Panc1 (cell line): ENCODE measurements around the gene CYB5B.
A peak's percentile ranks its signal among the peaks of the same experiment; 100 is the strongest.

ENCODE experiments used
- CTCF ChIP-seq: fragments of 450-650 bp; IDR thresholded peaks from 2 replicates; pipeline ENCODE4 v1.5.1; 2017; ENCODE audit warnings: mild to moderate bottlenecking
- POLR2AphosphoS5 ChIP-seq: IDR thresholded peaks from 2 replicates; pipeline ENCODE4 v1.6.1; 2012; ENCODE audit warnings: mild to moderate bottlenecking, low read depth, low read length, moderate library complexity

DNA sequence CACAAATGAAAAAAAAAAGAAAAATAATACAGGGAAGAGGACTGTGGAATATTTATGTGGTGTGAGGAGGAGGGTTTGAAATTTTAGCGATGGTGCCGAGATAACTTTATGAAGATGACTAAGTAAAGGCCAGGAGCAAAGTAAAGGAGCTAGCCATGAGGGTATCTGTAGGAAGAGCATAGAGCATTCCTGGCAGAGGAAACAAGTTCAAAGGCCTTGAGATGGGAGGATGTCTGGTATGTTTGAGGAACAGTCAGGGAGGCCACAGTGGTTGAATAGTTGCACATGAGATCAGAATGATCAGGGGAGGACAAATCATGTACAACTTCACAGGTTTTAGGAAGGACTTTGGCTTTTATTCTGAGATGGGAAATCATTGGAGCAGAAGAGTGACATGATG is 4.2 kb downstream of the CYB5B start:
- TF ChIP-seq CTCF, result no peak
- TF ChIP-seq POLR2AphosphoS5, result peak; percentile 20; the same call in 1 of the 2 replicates
